Uterus (tissue), 2 donors: ENCODE measurements around the gene EPM2A.
"Not testable (repeated sequence)": the region's sequence is repeated elsewhere in the genome, so short reads cannot be mapped to it uniquely, and the experiment has no call there.

Source experiments
- CTCF ChIP-seq, 4 experiments: fragments of 200-600 bp in 2 of 4; fragments of 450-650 bp in 2 of 4; sonication (generic) in 2 of 4; IDR thresholded peaks; one replicate each; pipeline ENCODE4 v1.5.1; 2016 to 2019; ENCODE audit warnings: antibody characterized with exemption in 4 of 4, mild to moderate bottlenecking in 2 of 4, moderate library complexity in 1 of 4
- POLR2A ChIP-seq, 2 donors: fragments of 450-650 bp; IDR thresholded peaks; one replicate each; pipeline ENCODE4 v1.6.1; 2016; ENCODE audit warnings: antibody characterized with exemption in 2 of 2, mild to moderate bottlenecking in 1 of 2, moderate library complexity in 1 of 2

- TF ChIP-seq CTCF, POLR2A (IDR thresholded peaks at IDR 0.05): not testable (repeated sequence)
Observed at GRCh38 chr6:145697401-145697800, 37.9 kb downstream of the EPM2A start.
